Progenitor cell of endocrine pancreas (in vitro differentiated cells): ENCODE measurements around the gene ATG10. TPM values are rescaled to one million over a fixed set of nuclear protein-coding genes. Genes with fewer than 3 reads are reported as not detected.

Source experiments
- DNase-seq: peaks from one replicate; pipeline ENCODE4 v3.0.0; 2021; ENCODE audit warnings: low spot score; ENCODE audit not compliant: unreplicated experiment
- H3K27ac Mint-ChIP-seq: 2 replicates; pipeline ENCODE4 v1.8.0; 2021; ENCODE audit warnings: mild to moderate bottlenecking, moderate library complexity, mixed read lengths
- H3K27me3 Mint-ChIP-seq: 2 replicates; pipeline ENCODE4 v1.8.0; 2021; ENCODE audit warnings: mixed read lengths
- H3K36me3 Mint-ChIP-seq: 2 replicates; pipeline ENCODE4 v1.8.0; 2022; ENCODE audit warnings: mixed read lengths; ENCODE audit not compliant: insufficient read depth
- H3K4me1 Mint-ChIP-seq: 2 replicates; pipeline ENCODE4 v1.8.0; 2021; ENCODE audit warnings: low read depth, mixed read lengths
- H3K4me3 Mint-ChIP-seq: 2 replicates; pipeline ENCODE4 v1.8.0; 2021; ENCODE audit warnings: low read depth, mild to moderate bottlenecking, moderate library complexity, mixed read lengths
- H3K9me3 Mint-ChIP-seq: 2 replicates; pipeline ENCODE4 v1.8.0; 2021; ENCODE audit warnings: low read depth, mixed read lengths
- total RNA-seq: library from RNA; stranded (reverse); gene quantifications from 2 replicates; pipeline ENCODE4 v1.2.1, GENCODE V29; 2021
- TF ChIP-seq, protein P1 (sequence below): fragments of 200-600 bp; sonication (generic); IDR thresholded peaks from one replicate; pipeline ENCODE4 v1.5.0; 2021; ENCODE audit warnings: antibody characterized with exemption, mild to moderate bottlenecking; ENCODE audit not compliant: unreplicated experiment

Gene ATG10
- total RNA-seq, 1 donor from 2014 or later = 10.8 TPM

GRCh38 chr5:82298668-82299067 is 326.8 kb downstream of the ATG10 start:
- Mint-ChIP-seq H3K27ac (no peak overlapping the region), H3K4me3 (no peak overlapping the region), H3K9me3 (peaks cover 3% of the 10 kb centered on the region), H3K36me3 (no peaks in the 10 kb centered on the region), H3K27me3 (no peaks in the 10 kb centered on the region), H3K4me1 (peaks cover 5% of the 10 kb centered on the region)
- no peak for DNase-seq
- TF ChIP-seq, protein P1, sequence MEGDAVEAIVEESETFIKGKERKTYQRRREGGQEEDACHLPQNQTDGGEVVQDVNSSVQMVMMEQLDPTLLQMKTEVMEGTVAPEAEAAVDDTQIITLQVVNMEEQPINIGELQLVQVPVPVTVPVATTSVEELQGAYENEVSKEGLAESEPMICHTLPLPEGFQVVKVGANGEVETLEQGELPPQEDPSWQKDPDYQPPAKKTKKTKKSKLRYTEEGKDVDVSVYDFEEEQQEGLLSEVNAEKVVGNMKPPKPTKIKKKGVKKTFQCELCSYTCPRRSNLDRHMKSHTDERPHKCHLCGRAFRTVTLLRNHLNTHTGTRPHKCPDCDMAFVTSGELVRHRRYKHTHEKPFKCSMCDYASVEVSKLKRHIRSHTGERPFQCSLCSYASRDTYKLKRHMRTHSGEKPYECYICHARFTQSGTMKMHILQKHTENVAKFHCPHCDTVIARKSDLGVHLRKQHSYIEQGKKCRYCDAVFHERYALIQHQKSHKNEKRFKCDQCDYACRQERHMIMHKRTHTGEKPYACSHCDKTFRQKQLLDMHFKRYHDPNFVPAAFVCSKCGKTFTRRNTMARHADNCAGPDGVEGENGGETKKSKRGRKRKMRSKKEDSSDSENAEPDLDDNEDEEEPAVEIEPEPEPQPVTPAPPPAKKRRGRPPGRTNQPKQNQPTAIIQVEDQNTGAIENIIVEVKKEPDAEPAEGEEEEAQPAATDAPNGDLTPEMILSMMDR = no peak

DNA sequence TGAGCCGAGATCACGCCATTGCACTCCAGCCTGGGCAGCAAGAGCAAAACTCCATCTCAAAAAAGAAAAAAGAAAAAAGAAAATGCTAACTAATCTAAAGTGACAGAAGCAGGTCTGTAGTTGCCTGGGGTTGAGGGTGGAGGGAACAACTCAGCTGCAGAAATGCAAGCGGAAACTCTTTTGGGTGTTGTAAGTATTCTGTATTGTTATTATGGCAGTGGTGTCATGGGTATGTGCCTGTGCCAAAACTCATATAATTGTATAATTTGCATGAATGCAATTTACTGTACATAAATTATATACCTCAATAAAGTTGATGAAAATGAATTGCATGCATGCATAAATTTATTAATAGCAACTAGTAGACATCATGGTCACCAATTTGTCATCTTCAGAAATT is 329.4 kb downstream of the ATG10 start:
- Mint-ChIP-seq H3K4me1 (no peaks in the 10 kb centered on the region), H3K27me3 (no peaks in the 10 kb centered on the region), H3K9me3 (peaks cover 3% of the 10 kb centered on the region), H3K4me3 (no peak overlapping the region), H3K36me3 (no peaks in the 10 kb centered on the region), H3K27ac (no peak overlapping the region)
- TF ChIP-seq, protein P1 = no peak
- no peak for DNase-seq

Other genes with a start within 250 kb of the ATG10 start
- 66.6 and 68.9 TPM in 2 replicates for gene SSBP2, start 220.9 kb upstream of the ATG10 start, total RNA-seq